Thoracic aorta (tissue), 2 donors: ENCODE data around the gene GBP2. TPM values are rescaled to one million over a fixed set of nuclear protein-coding genes. Genes with fewer than 3 reads are reported as not detected.
A peak's percentile ranks its signal among the peaks of the same experiment; 100 is the strongest.

Experiments used
- ATAC-seq: fragments of 150-250 bp; one replicate; pipeline ENCODE4 v1.8.0; 2017; ENCODE audit warnings: low read depth; ENCODE audit not compliant: insufficient number of reproducible peaks, low FRiP score
- DNase-seq: peaks from one replicate; pipeline ENCODE4 v3.0.0-alpha.2; 2020; ENCODE audit warnings: low spot score
- H3K27ac ChIP-seq, 2 donors: fragments of 200-600 bp; sonication (generic); 1 replicate in 1 of 2; 2 replicates in 1 of 2; pipeline ENCODE4 v1.5.1; 2016; ENCODE audit warnings: mild to moderate bottlenecking in 2 of 2, moderate library complexity in 2 of 2
- H3K27me3 ChIP-seq: fragments of 200-600 bp; sonication (generic); replicated peaks from 2 replicates; pipeline ENCODE4 v1.6.0; 2016; ENCODE audit warnings: mild to moderate bottlenecking; ENCODE audit not compliant: insufficient read depth
- H3K36me3 ChIP-seq: fragments of 200-600 bp; sonication (generic); one replicate; pipeline ENCODE4 v1.5.1; 2016
- H3K4me1 ChIP-seq, 2 donors: fragments of 200-600 bp; sonication (generic); 1 replicate in 1 of 2; 2 replicates in 1 of 2; pipeline versions ENCODE4 v1.5.1 to v1.6.0; 2016; ENCODE audit warnings: low read depth in 2 of 2, mild to moderate bottlenecking in 1 of 2; ENCODE audit not compliant: control insufficient read depth in 1 of 2
- H3K4me3 ChIP-seq: fragments of 200-600 bp; sonication (generic); 2 replicates; pipeline ENCODE4 v1.5.1; 2016; ENCODE audit warnings: mild to moderate bottlenecking
- H3K9me3 ChIP-seq: fragments of 200-600 bp; sonication (generic); 2 replicates; pipeline ENCODE4 v1.5.1; 2016
- total RNA-seq, 2 donors: library from RNA; depleted of rRNA; stranded (reverse); fragments of >200 nt; gene quantifications; one replicate each; pipeline versions ENCODE4 v1.1.0 to v1.2.3, GENCODE V29; 2016
- TF ChIP-seq, protein P1 (sequence below): fragments of 200-600 bp; sonication (generic); IDR thresholded peaks from one replicate; pipeline ENCODE4 v1.5.1; 2019; ENCODE audit warnings: antibody characterized with exemption

The GBP2 gene
- total RNA-seq, 2 donors from 2014 or later: 79.7 to 89.5 TPM

DNA sequence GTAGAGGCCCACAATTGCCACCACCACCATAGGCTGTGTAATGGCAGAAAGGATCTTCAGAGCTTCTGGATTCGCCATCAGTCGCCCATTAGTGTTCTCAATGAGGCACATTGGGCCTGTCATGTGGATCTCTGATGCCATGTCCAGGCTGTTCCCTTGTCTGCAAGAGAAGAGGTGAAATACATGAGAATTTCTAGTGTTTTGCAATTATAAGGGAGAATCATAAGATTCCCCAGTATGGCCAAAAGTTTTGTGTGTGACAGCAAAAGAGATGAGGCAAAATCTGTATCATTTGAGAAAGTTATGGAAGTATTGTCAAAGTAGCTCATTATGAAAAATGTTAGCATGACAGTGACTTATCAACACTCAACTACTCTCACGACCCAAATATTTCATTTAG is 62.8 kb downstream of the GBP2 start:
- TF ChIP-seq, protein P1, sequence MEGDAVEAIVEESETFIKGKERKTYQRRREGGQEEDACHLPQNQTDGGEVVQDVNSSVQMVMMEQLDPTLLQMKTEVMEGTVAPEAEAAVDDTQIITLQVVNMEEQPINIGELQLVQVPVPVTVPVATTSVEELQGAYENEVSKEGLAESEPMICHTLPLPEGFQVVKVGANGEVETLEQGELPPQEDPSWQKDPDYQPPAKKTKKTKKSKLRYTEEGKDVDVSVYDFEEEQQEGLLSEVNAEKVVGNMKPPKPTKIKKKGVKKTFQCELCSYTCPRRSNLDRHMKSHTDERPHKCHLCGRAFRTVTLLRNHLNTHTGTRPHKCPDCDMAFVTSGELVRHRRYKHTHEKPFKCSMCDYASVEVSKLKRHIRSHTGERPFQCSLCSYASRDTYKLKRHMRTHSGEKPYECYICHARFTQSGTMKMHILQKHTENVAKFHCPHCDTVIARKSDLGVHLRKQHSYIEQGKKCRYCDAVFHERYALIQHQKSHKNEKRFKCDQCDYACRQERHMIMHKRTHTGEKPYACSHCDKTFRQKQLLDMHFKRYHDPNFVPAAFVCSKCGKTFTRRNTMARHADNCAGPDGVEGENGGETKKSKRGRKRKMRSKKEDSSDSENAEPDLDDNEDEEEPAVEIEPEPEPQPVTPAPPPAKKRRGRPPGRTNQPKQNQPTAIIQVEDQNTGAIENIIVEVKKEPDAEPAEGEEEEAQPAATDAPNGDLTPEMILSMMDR: no peak

DNA sequence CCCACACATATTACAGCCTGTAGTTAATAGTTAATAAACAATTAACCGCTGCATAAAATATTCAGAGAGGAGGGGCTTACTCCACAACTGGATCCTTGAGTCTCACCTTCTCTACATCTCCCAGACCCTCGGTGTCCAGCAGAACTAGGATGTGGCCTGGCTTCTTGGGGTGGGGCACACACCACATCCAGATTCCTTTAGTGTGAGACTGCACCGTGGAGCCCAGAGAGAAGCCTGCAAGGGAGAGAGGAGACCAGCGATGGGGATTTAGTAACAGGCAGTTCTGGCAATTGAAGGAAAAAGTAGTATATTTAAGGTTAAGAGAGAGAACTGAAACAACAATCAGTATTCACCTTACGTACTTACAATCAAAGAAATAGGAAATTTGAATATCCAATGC is 65.8 kb downstream of the GBP2 start:
- ATAC-seq (no peak), DNase-seq (no peak)
- TF ChIP-seq, protein P1: no peak
- H3K4me3 ChIP-seq: no peak overlapping the region
- H3K9me3 ChIP-seq: no peaks in the 10 kb centered on the region
- H3K27ac ChIP-seq: no peak overlapping the region
- H3K36me3 ChIP-seq: peaks cover 26% of the 10 kb centered on the region
- peaks cover 13 to 37% of the 10 kb centered on the region in 2 donors for H3K4me1 ChIP-seq
- H3K27me3 ChIP-seq: no peaks in the 10 kb centered on the region

More for the DNA sequence above, 62.8 kb downstream of the GBP2 start:
- Histone ChIP-seq H3K27ac (no peak overlapping the region), H3K36me3 (peaks cover 11% of the 10 kb centered on the region), H3K27me3 (no peaks in the 10 kb centered on the region), H3K4me3 (peak overlapping the region; percentile 91), H3K4me1 (peaks cover 17 to 40% of the 10 kb centered on the region in 2 donors), H3K9me3 (no peaks in the 10 kb centered on the region)
- ATAC-seq (no peak), DNase-seq (no peak)

Other genes starting within 250 kb of the GBP2 start
- gene GTF2B, start 234.5 kb downstream of the GBP2 start, total RNA-seq: 10 to 100 TPM; 17.3 to 27.4 TPM
- gene KYAT3, start 133.5 kb downstream of the GBP2 start, total RNA-seq: 10 to 100 TPM; 16.7 to 24.8 TPM
- gene RBMXL1, start 133.5 kb downstream of the GBP2 start, total RNA-seq: 10 to 100 TPM; 17.6 to 26.2 TPM
- 10 to 100 TPM; 44.7 to 51.9 TPM for gene GBP3, start 103.2 kb downstream of the GBP2 start, total RNA-seq
- gene GBP1, start 60.9 kb downstream of the GBP2 start, total RNA-seq: 10 to 100 TPM; 26.4 to 68.9 TPM
- gene GBP7, start 49.9 kb upstream of the GBP2 start, total RNA-seq: under 1 TPM in 1 of 2 donors, not detected in 1; 0.21 TPM
- 10 to 100 TPM in 1 of 2 donors, 1 to 10 TPM in 1; 5.8 to 20.2 TPM for gene GBP4, start 72.8 kb upstream of the GBP2 start, total RNA-seq
- gene GBP5, start 146.7 kb upstream of the GBP2 start, total RNA-seq: 10 to 100 TPM in 1 of 2 donors, 1 to 10 TPM in 1; 7.3 to 15.8 TPM
- gene GBP6, start 237.9 kb upstream of the GBP2 start, total RNA-seq: under 1 TPM in 1 of 2 donors, not detected in 1; 0.27 TPM